Ectodermal cell (in vitro differentiated cells): Measurements from ENCODE around the gene POU3F1.
"Not testable (repeated sequence)": the region's sequence is repeated elsewhere in the genome, so short reads cannot be mapped to it uniquely, and the experiment has no call there.

Experiments used
- H3K27ac ChIP-seq: 2 replicates; pipeline ENCODE4 v1.7.0; 2013; ENCODE audit warnings: mild to moderate bottlenecking, low read depth, low read length; ENCODE audit not compliant: insufficient read depth, poor library complexity, severe bottlenecking
- H3K27me3 ChIP-seq: 2 replicates; pipeline ENCODE4 v1.7.0; 2013; ENCODE audit warnings: mild to moderate bottlenecking, low read length; ENCODE audit not compliant: insufficient read depth, control insufficient read depth, poor library complexity, severe bottlenecking
- H3K36me3 ChIP-seq: one replicate; pipeline ENCODE4 v1.7.0; 2013; ENCODE audit warnings: low read length; ENCODE audit not compliant: control insufficient read depth, insufficient read depth
- H3K4me1 ChIP-seq: one replicate; pipeline ENCODE4 v1.7.0; 2013; ENCODE audit warnings: low read length; ENCODE audit not compliant: control insufficient read depth, insufficient read depth
- H3K4me3 ChIP-seq: 2 replicates; pipeline ENCODE4 v1.7.0; 2013; ENCODE audit warnings: low read depth, low read length, control low read depth; ENCODE audit not compliant: insufficient read depth
- H3K9me3 ChIP-seq: 2 replicates; pipeline ENCODE4 v1.7.0; 2013; ENCODE audit warnings: mild to moderate bottlenecking, low read length, moderate library complexity; ENCODE audit not compliant: control insufficient read depth
- WGBS, 2 experiments: methylation state at CpG; one replicate each; pipeline ENCODE4 v1.1.7; 2013; ENCODE audit warnings: missing lambda C conversion rate in 2 of 2; 5-methylcytosine and 5-hydroxymethylcytosine counted together

The POU3F1 gene

DNA sequence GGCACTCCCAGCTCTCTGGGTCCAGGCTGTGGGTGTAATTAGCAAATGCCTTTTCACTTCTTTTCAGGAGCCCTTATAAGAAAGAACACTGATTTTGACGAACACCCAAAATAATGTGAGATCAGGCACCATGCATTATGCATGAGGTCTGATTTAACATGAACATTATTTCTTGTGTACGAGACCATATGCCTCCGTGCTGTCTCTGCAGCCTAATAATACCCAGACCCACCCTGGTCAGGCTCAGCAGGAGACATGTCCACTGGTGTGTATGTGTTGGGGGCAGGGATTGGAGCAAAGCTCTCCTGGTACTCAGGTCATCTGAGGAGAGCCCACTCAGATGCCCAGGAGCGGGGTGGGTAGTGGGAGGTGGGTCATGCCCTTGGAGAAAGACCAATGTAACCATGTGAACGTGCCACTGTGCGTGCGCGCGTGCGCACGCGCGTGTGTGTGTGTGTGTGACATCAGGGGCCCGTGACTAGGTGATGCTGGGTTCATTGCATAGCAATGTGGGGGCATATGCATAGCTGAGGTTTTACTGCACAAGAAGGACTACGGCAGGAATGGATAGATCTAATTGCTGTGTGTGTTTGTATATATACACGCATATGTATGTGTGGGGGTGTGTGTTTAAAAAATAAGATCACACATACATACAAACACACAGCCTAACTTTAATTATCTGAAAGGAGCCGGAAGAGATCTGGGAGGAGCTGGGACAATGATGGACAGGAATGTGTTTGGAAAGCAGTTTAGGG, 7.1 kb downstream of the POU3F1 start:
- Histone ChIP-seq H3K9me3 (no peaks in the 10 kb centered on the region), H3K4me1 (peaks cover 29% of the 10 kb centered on the region), H3K4me3 (no peak overlapping the region), H3K27me3 (peaks cover 5% of the 10 kb centered on the region), H3K36me3 (peaks cover 6% of the 10 kb centered on the region), H3K27ac (no peak overlapping the region)
- 95 to 97% methylated on average over 16 of the region's 17 CpGs for WGBS, 2 experiments

DNA sequence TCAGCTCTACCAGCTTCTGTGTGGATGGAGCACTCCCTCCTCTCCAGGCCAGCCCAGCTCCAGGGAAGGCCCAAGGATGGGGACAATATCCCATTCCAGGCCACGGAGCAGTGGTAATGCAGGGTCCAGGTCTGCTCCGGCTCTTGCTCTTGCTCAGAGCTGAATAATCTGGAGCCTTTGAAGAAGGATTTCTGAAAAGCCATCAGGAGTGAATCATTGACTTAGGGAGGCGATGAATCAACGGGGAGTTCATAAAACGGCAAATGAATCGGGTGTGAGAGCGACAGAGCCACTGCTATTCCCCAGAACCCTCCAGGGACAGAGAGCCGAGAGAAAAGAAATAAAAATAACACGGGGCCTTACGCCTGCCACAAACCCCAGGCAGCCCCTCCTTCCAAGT, 7.7 kb downstream of the POU3F1 start:
- 94% methylated on average over 10 of the region's 10 CpGs for WGBS, 2 experiments
- H3K27me3 ChIP-seq: no peaks in the 10 kb centered on the region
- peaks cover 29% of the 10 kb centered on the region for H3K4me1 ChIP-seq
- peaks cover 6% of the 10 kb centered on the region for H3K36me3 ChIP-seq
- H3K4me3 ChIP-seq: no peak overlapping the region
- no peaks in the 10 kb centered on the region for H3K9me3 ChIP-seq
- no peak overlapping the region for H3K27ac ChIP-seq

DNA sequence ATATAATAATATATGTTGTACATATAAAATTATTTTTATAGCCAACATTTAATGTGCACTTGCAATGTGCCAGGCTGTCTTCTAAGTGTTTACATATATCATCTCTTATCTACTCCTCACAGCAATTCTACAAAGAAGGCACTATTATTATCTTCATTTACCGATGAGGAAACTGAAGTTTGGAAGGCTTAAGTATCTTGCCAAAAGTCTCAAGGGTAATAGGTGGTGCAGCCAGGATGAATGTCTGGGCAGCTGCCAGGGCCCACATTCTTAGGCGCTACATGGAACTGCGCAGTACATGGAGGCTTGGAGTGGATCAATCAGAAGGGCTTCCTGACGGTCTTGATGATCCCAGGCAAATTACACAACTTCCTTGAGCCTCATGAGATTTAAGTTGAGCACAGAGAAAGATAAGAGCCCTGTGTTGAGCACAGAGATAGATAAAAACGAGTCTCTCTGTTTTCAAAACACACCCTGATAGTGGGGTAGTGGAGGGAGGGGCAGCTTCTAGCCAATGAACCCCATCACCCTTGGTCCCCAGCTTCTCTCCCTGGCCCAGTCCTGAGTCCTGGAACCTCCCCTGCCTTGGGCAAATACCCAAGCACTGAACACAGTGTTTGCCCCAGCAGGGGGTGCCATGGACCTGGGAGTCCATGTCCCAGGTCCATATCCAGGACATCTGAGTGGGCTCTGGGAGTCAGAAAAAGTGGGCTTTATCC, 9.2 kb downstream of the POU3F1 start:
- no peak overlapping the region for H3K4me3 ChIP-seq
- peaks cover 27% of the 10 kb centered on the region for H3K4me1 ChIP-seq
- H3K36me3 ChIP-seq: no peaks in the 10 kb centered on the region
- no peak overlapping the region for H3K27ac ChIP-seq
- WGBS, 2 experiments: 94 to 95% methylated on average over 4 to 5 of the region's 5 CpGs
- H3K27me3 ChIP-seq: no peaks in the 10 kb centered on the region
- H3K9me3 ChIP-seq: no peaks in the 10 kb centered on the region

DNA sequence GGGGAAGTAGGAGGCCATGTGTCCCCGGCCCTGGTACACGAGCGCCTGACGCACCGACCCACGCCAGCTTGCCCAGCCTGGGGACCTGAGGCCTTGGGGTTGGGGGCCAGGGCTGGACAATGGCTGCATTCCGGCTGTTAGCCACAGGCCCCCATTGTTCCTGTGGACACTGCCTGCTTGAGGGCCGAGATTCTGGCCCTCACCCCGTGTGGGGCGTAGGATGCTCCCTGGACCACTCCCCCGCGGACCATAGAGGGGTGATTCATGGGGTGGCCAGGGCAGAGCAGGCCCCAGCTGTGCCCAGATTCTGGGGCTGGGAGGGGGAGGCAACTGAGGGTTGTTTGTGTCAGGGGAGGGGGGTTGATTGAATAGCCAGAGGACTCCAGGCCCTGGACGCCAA, 11.7 kb downstream of the POU3F1 start:
- Histone ChIP-seq H3K27ac (no peak overlapping the region), H3K27me3 (no peaks in the 10 kb centered on the region), H3K4me1 (peaks cover 22% of the 10 kb centered on the region), H3K36me3 (no peaks in the 10 kb centered on the region), H3K9me3 (no peaks in the 10 kb centered on the region), H3K4me3 (no peak overlapping the region)
- WGBS, 2 experiments: 91 to 94% methylated on average over 13 of the region's 13 CpGs

DNA sequence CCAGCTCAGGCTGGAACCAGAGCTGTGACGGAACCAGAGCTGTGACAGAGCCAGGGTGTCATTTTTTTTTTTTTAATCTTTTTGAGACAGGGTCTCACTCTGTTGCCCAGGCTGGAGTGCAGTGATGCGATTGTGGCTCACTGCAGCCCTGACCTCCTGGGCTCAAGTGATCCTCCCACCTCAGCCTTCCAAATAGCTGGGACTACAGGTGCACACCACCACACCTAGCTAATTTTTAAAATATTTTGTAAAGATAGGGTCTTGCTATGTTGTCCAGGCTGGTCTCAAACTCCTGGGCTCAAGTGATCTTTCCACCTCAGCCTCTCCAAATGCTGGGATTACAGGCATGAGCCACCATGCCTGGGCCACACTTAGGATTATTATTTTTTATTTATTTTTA, 13.6 kb downstream of the POU3F1 start:
- H3K4me3 ChIP-seq, H3K27me3 ChIP-seq, H3K9me3 ChIP-seq, H3K36me3 ChIP-seq, H3K27ac ChIP-seq: not testable (repeated sequence)
- WGBS, 2 experiments: 95 to 97% methylated on average over 2 of the region's 2 CpGs
- H3K4me1 ChIP-seq: peaks cover 40% of the 10 kb centered on the region

DNA sequence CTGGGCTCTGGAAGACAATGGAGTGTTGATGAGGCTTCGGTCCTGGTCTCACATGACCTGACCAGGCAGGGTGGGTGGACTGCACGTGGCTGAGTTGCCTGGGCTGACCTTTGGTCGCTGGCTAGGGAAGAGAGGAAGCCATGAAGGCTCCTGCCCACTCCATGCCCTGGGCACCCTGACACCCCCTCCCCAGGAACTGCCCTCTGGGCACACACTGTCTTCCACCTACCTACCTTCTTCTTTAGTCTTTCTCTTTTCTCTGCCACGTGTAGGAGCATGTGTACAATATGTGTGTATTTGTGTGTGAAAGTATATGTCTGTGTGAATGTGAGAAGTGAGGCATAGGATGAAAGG, 15.1 kb downstream of the POU3F1 start:
- Histone ChIP-seq H3K36me3 (no peaks in the 10 kb centered on the region), H3K4me1 (peaks cover 52% of the 10 kb centered on the region), H3K27ac (no peak overlapping the region), H3K27me3 (no peaks in the 10 kb centered on the region), H3K9me3 (no peaks in the 10 kb centered on the region), H3K4me3 (no peak overlapping the region)
- 90% methylated on average over 3 of the region's 4 CpGs for WGBS, 2 experiments

DNA sequence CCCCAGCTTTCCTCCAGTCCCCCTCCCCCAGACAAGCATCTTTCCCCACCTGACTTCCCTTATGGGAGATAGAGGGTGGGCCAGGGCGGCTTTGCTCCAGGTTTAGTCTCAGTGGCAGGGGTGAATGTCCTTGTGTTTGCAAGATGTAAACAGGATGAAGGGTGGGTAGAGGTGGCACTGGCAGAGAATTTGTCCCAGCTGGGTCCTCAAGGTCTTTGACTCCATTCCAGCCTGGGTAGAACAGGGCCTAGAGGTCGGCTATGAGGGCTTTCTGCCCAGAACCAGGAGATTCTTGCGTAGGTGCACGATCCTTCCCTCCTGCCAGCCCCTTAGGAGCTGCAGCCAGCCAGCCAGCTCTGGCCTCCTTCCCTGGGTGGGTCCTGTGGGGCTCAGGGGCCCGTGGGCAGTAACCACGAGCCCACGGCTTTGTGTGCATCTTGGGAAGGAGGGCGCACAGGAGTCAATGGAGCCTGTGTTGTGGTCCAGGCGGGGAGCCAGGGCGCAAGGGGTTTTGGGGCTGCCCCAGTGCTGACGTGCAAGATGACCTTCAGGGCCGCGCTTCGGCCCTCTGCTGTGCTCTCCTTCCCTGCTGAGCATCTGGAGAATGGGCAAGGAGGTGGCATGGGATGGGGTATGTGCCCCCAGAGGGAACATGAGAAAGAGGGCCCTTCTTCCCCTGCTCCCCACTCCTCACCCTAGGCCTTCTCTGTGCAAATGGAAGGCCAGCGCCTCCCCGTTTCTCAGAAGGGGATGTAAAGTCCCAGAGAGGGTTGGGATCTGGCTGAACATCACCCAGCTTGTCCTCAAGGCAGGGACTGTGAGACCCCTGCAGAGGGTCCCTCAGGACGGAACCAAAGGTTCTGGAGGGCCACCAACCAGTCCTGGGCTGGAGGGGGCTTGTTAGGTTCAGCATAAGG, 15.7 kb downstream of the POU3F1 start:
- no peaks in the 10 kb centered on the region for H3K9me3 ChIP-seq
- H3K36me3 ChIP-seq: no peaks in the 10 kb centered on the region
- H3K4me1 ChIP-seq: peaks cover 52% of the 10 kb centered on the region
- no peak overlapping the region for H3K4me3 ChIP-seq
- WGBS, 2 experiments: 91 to 93% methylated on average over 17 of the region's 17 CpGs
- H3K27me3 ChIP-seq: no peaks in the 10 kb centered on the region
- H3K27ac ChIP-seq: no peak overlapping the region

DNA sequence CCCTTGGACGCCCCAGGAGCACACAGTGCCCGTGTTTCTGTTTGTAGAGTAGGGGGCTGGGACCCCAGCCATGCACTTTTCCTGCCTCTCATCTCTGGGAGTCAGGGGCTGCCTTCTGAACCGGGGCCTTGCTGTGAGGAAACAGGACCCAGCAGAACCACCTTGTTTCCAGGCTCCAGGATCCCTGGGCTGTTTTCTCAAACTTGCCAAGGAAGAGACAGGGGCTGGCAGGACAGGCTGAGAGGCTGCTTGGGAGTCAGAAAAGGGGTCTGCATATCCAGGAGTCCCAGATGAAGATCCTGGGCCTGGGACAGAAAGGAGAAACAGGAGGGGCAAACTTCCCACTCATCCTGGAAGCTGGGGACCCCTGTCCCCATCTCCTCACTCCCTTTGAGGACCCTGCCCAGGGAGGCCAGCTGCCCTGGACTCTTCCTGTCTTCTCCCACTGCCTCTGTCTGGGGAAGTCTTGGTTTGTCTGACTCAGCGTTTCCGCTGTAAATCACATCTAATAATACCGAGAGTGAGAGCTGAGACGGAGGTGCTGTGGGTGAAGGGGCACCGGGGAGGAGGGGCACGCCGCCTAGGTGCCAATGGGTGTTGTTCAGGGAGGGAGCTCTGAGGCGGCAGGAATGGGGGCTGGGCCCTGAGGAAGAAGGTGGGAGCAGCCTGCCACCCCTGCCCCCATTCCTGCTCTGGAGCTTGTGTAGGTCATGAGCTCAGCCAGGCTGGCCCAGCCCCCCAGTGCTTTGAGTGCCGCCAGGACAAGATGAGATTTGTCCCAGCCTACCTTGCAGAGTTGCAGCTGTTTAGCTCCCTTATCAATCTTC, 16.7 kb downstream of the POU3F1 start:
- Histone ChIP-seq H3K4me1 (peaks cover 49% of the 10 kb centered on the region), H3K4me3 (no peak overlapping the region), H3K9me3 (no peaks in the 10 kb centered on the region), H3K36me3 (peaks cover under 1% of the 10 kb centered on the region), H3K27me3 (no peaks in the 10 kb centered on the region), H3K27ac (no peak overlapping the region)
- 49 to 55% methylated on average over 12 of the region's 12 CpGs for WGBS, 2 experiments

DNA sequence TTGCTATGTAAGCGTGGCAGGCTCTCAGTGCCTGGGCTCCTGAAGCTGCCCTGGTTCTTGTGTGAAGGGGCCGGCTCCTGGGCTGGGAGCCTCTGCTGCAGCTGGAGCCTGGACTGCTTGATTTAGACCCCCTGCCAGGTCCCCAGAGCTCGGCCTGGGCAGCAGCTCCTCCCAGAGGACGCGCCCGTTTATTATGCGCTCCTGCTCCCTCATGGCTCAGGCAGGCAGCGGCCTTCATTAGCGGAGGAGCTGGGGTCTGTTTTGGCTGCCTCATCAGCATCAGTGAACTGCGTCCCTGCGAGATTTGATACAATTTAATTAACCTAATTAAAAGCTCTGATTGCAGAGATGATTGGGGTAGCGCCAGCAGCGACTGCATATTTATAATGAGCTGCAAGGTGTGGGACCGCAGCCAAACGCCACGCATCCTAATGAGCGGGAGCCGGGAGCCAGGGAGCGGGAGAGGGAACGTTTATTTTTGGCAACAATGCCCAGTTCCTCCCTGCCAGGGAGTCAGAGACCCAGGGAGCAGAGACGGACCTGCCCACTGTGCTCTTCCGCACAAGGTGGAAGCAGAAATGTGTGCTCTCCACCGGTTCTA, 17.4 kb downstream of the POU3F1 start:
- H3K27me3 ChIP-seq: no peaks in the 10 kb centered on the region
- no peak overlapping the region for H3K27ac ChIP-seq

More for the DNA sequence above, 17.4 kb downstream of the POU3F1 start:
- peaks cover 6% of the 10 kb centered on the region for H3K36me3 ChIP-seq
- WGBS, 2 experiments: 23 to 26% methylated on average over 23 of the region's 23 CpGs
- no peak overlapping the region for H3K4me3 ChIP-seq
- H3K4me1 ChIP-seq: peaks cover 48% of the 10 kb centered on the region
- H3K9me3 ChIP-seq: no peaks in the 10 kb centered on the region
